ENCODE results near the gene ERAS. TPM values are rescaled to one million over a fixed set of nuclear protein-coding genes. Genes with fewer than 3 reads are reported as not detected.

Gene ERAS
- total RNA-seq, 1 experiment from 2014 or later, result not detected

- no peaks in the 10 kb centered on the region for H3K9me3 ChIP-seq (ENCODE audit: low read depth, low read length, poor library complexity, severe bottlenecking)
- intact Hi-C loops (cut with micrococcal nuclease; ENCODE audit: unreplicated experiment), result no loop called here
- BruUV-seq (replicated peaks), result no TSS peak
- H3K4me1 ChIP-seq (ENCODE audit: insufficient read depth, low read length, poor library complexity, severe bottlenecking), result no peaks in the 10 kb centered on the region
- H3K27ac ChIP-seq (ENCODE audit: low read depth, low read length, poor library complexity, severe bottlenecking), result no peak within 1 kb of the TSS
- TF ChIP-seq CTCF (conservative IDR thresholded peaks at IDR 0.05; ENCODE audit: low read depth, low read length), result no peak
- no peak for TF ChIP-seq EZH2 (IDR thresholded peaks at IDR 0.05; ENCODE audit: borderline replicate concordance, low read depth, low read length, poor library complexity, severe bottlenecking)
- DNase-seq (ENCODE audit: low spot score), result no peak
- H3K4me3 ChIP-seq (ENCODE audit: low read depth, low read length, poor library complexity, severe bottlenecking), result no peak within 1 kb of the TSS
- no peaks in the 10 kb centered on the region for H3K27me3 ChIP-seq (replicated peaks; ENCODE audit: insufficient read depth, low read depth, low read length, poor library complexity)
- no peaks in the 10 kb centered on the region for H3K36me3 ChIP-seq (ENCODE audit: insufficient read depth, low read length, poor library complexity, severe bottlenecking)
- ChIA-PET POLR2A (ENCODE audit: low non-redundant PET) (no interaction called here), CTCF (interaction anchor here (0.5 kb wide), 1 partner anchor 1632 kb away, joined by 7 read pairs; no protein-coding TSS in a partner anchor)
Observed at GRCh38 chrX:48786341-48786800, 39.9 kb upstream of the ERAS start, which contains the start of gene GATA1. Gene GATA1 (plus strand): TSS chrX:48786590. CDS start chrX:48791110, 4,520 bp downstream.

- H3K4me1 ChIP-seq (ENCODE audit: insufficient read depth, low read length, poor library complexity, severe bottlenecking), result no peaks in the 10 kb centered on the region
- no peak for TF ChIP-seq EZH2 (IDR thresholded peaks at IDR 0.05; ENCODE audit: borderline replicate concordance, low read depth, low read length, poor library complexity, severe bottlenecking)
- no peak for TF ChIP-seq CTCF (conservative IDR thresholded peaks at IDR 0.05; ENCODE audit: low read depth, low read length)
- no peak for DNase-seq (ENCODE audit: low spot score)
- intact Hi-C loops (cut with micrococcal nuclease; ENCODE audit: unreplicated experiment), result no loop called here
- ChIA-PET CTCF (interaction anchor here (0.5 kb wide), 1 partner anchor 1632 kb away, joined by 7 read pairs; no protein-coding TSS in a partner anchor), POLR2A (ENCODE audit: low non-redundant PET) (no interaction called here)
- no peaks in the 10 kb centered on the region for H3K9me3 ChIP-seq (ENCODE audit: low read depth, low read length, poor library complexity, severe bottlenecking)
- no peak overlapping the region for H3K4me3 ChIP-seq (ENCODE audit: low read depth, low read length, poor library complexity, severe bottlenecking)
- no peak overlapping the region for H3K27ac ChIP-seq (ENCODE audit: low read depth, low read length, poor library complexity, severe bottlenecking)
- H3K36me3 ChIP-seq (ENCODE audit: insufficient read depth, low read length, poor library complexity, severe bottlenecking), result no peaks in the 10 kb centered on the region
- no peaks in the 10 kb centered on the region for H3K27me3 ChIP-seq (replicated peaks; ENCODE audit: insufficient read depth, low read depth, low read length, poor library complexity)
- no TSS peak for BruUV-seq (replicated peaks)
Observed at GRCh38 chrX:48786825-48787504, 39.3 kb upstream of the ERAS start.

GRCh38 chrX:48787505-48788443 is 38.5 kb upstream of the ERAS start:
- CTCF ChIA-PET, result no interaction called here
- intact Hi-C loops (cut with micrococcal nuclease; ENCODE audit: unreplicated experiment), result no loop called here

More at GRCh38 chrX:48787505-48788443, 38.5 kb upstream of the ERAS start:
- BruUV-seq (replicated peaks), result no TSS peak
- Histone ChIP-seq H3K9me3 (ENCODE audit: low read depth, low read length, poor library complexity, severe bottlenecking) (no peaks in the 10 kb centered on the region), H3K27ac (ENCODE audit: low read depth, low read length, poor library complexity, severe bottlenecking) (no peak overlapping the region), H3K4me3 (ENCODE audit: low read depth, low read length, poor library complexity, severe bottlenecking) (no peak overlapping the region), H3K27me3 (replicated peaks; ENCODE audit: insufficient read depth, low read depth, low read length, poor library complexity) (no peaks in the 10 kb centered on the region), H3K36me3 (ENCODE audit: insufficient read depth, low read length, poor library complexity, severe bottlenecking) (no peaks in the 10 kb centered on the region), H3K4me1 (ENCODE audit: insufficient read depth, low read length, poor library complexity, severe bottlenecking) (no peaks in the 10 kb centered on the region)
- TF ChIP-seq CTCF (conservative IDR thresholded peaks at IDR 0.05; ENCODE audit: low read depth, low read length), result no peak
- no peak for TF ChIP-seq EZH2 (IDR thresholded peaks at IDR 0.05; ENCODE audit: borderline replicate concordance, low read depth, low read length, poor library complexity, severe bottlenecking)
- POLR2A ChIA-PET (ENCODE audit: low non-redundant PET), result no interaction called here
- DNase-seq (ENCODE audit: low spot score), result no peak

Data from A673 (cell line).